HG02973 (cell line): ENCODE measurements around the gene NARS2.
A peak's percentile ranks its signal among the peaks of the same experiment; 100 is the strongest.
"Not testable (repeated sequence)": the region's sequence is repeated elsewhere in the genome, so short reads cannot be mapped to it uniquely, and the experiment has no call there.

Experiments used
- ATAC-seq: cut with Tn5 transposase; IDR thresholded peaks from one replicate; pipeline ENCODE4 v1.9.1; 2021; ENCODE audit warnings: moderate library complexity; ENCODE audit not compliant: unreplicated experiment

NARS2 gene

GRCh38 chr11:78493413-78493975 lies 81.2 kb downstream of the NARS2 start:
- no peak for ATAC-seq

DNA sequence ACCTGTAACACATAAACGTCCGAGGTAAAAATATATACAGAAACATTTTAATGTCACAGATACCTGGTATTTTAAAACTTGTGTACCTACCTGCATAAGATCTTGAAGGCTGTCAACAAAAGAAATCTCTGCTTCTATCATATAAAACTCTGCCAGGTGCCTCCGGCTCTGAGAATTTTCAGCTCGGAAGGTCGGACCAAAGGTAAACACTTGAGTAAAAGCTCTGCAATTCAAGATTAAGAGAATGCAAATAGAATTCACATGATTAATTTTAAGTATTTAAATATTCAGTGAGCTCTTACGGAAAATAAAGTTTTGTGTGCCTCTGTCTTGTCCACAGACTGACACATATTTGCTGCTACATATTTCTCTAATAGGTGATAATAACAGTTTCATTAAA lies 81.7 kb downstream of the NARS2 start:
- ATAC-seq, result no peak

DNA sequence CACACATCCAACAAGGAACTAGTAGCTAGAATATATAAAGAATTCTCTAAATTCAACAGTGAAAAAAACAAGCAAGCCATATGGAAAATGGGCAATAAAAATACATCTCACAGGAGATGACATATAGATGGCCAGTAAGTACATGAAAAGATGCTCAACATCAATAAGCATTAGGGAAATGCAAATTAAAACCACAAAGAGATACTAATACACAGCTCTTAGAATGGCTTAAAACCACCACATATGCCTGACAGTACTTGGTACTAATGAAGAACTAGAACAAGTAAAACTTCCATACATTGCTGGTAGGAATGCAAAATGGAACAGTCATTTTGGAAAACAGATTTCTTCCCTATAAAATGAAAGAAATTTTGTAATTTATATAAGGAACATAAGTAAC lies 85.5 kb downstream of the NARS2 start:
- ATAC-seq, result no peak

DNA sequence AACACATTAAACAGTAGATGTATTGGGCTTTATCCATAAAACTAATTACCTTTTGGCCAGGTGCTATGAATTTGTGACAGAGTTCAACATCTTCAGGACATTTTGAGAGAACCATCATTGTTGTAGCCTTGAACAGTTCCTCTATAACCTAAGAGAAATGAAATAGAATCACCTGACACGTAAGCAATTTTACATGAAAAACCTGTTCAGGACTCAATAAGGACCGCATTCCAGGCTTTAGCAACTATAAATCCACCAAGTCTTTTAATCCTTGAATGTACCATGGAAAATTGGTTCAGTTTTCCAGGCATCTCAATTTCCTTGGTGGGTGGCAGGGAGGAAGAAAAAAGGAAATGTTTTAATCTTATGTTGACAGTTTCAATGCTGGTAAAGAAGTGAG lies 96.1 kb downstream of the NARS2 start:
- no peak for ATAC-seq

- ATAC-seq, result no peak
Measured at GRCh38 chr11:78476066-78476465, 98.6 kb downstream of the NARS2 start.

DNA sequence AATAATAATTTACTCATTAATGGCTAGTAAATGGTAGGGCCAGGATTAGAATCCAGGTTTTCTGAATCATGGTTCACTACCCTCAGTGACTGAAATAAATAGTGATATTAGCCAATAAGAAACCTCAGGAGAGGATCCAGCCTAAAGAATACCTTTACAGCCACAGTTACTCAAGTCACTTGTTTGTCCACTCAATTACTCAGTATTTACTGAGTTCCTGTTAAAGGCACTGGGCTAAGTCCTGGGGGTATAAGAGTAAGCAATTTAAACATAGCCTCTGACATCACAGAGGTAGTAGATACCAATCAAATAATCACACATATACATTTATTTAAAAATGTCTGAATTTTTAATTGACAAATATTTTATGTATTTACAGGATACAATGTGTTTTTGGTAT lies 100.2 kb downstream of the NARS2 start:
- no peak for ATAC-seq

GRCh38 chr11:78472905-78473304 lies 101.8 kb downstream of the NARS2 start:
- ATAC-seq, result no peak

- no peak for ATAC-seq
Measured at GRCh38 chr11:78472382-78472781, 102.3 kb downstream of the NARS2 start.

GRCh38 chr11:78470861-78471442 lies 103.7 kb downstream of the NARS2 start:
- no peak for ATAC-seq

DNA sequence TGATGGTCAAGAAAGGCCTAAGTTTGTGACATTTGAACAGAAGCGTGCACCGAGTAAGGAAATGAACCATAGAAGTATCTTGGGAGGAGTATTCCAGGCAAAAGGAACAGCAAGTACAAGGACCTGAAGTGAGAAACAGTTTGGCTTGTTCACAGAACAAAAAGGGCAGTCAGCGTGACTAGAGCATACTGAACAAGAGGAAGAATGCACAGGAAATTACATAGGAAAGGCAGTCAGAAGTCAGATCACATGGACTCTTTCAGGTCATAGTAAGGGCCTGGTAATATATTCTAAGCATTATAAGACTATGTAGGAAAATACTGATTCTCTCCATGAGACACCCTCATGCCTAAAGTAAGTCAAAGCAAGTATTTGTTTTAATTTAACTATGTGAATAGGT lies 104.8 kb downstream of the NARS2 start:
- no peak for ATAC-seq

DNA sequence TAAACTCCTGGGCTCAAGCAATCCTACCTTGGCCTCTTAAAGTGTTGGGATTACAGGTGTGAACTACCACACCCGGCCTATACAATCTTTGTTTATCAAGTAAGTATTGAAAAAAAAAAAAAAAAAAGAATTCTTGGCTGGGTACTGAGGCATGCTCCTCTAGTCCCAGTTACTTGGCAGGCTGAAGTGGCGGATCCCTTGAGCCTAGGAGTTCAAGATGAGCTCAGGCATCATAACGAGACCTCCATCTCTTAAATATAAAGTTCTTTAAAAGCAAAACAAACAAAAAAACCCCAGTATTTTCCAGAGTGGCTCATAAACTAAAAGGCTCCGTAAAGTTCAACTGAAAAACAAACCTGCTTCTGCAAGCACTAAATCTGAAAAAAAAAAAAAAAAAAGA lies 106.7 kb downstream of the NARS2 start:
- ATAC-seq, result no peak

GRCh38 chr11:78467370-78467769 lies 107.3 kb downstream of the NARS2 start:
- no peak for ATAC-seq

GRCh38 chr11:78465169-78465942 lies 109.3 kb downstream of the NARS2 start:
- peak; percentile 98 for ATAC-seq

DNA sequence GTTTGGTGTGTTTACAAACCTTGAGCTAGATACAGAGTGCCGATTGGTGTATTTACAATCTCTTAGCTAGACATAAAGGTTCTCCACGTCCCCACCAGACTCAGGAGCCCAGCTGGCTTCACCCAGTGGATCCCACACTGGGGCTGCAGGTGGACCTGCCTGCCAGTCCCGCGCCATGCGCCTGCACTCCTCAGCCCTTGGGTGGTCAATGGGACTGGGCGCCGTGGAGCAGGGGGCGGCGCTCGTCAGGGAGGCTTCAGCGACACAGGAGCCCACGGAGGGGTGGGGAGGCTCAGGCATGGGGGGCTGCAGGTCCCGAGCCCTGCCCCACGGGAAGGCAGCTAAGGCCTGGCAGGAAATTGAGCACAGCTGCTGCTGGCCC lies 109.9 kb downstream of the NARS2 start:
- not testable (repeated sequence) for ATAC-seq

DNA sequence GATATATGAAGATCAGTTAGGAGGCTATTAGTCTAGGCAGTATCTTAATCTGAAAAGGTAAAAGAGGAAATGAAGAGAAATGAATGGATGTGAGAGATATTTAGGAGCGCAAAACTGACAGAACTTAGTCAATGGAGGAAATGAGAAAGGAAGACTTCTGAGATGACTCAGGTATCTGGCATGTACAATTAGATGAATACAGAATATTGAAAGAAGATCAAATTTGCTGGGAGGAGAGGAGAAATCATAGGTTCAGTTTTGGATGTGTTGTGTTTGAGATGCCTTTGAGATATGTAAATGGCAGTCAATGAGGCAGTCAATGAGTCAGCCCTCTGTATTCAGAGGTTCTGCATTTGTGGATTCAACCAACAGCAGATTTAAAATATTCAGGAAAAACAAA lies 114.2 kb downstream of the NARS2 start:
- ATAC-seq, result no peak

DNA sequence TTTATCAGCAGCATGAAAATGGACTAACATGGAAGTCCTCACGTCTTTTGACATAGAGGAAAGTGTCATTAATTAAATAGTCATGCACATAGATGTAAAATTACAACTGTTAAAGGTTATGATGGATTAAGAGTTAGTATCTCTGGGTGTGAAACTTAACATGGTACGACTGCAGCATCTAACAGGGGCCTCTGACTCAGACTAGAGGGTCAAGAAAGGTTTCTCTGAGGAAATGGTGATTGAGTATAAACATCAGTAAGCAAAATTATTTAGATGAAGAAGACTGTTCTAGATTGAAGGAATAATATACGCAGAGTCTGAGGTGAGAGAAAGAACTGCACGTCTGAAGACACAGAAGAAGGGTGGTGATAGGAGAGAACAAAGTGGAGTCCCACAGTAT lies 114.9 kb downstream of the NARS2 start:
- no peak for ATAC-seq

DNA sequence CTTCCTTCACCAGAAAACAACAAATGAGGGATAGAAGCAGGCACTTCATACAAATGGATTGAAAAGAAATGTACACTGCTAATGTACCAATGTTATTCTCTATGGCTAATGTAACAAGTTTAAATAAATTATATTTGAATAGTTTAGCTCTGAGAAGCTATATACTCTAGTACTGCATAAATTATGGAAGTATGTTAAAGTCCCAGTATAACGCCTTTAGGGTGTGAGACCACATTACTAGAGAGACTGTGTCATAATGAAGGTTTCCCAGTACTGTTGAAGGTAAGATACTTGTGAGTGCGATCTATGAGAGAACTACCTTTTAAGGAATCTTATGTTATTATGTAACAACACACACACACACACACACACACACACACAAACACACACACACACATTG lies 117.2 kb downstream of the NARS2 start:
- no peak for ATAC-seq

- no peak for ATAC-seq
Measured at GRCh38 chr11:78453140-78453935, 121.3 kb downstream of the NARS2 start.

GRCh38 chr11:78451371-78452150 lies 123.1 kb downstream of the NARS2 start:
- no peak for ATAC-seq

DNA sequence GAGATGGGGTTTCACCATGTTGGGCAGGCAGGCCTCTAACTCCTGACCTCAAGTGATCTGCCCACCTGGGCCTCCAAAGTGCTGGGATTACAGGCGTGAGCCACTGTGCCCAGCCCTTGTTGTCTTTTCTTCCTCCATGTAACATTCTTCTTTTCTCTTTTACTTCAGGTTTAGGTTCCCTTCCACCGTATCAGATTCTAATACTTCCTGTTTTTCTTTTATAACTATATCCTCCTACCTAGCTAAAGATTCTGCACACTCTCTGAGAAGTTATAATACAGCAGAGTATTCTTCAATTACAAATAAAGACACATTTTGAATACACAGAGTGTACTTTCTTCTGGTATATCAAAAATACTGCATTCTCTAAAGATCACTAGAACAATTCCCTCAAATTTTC lies 123.8 kb downstream of the NARS2 start:
- ATAC-seq, result no peak

- ATAC-seq, result no peak
Measured at GRCh38 chr11:78449866-78450265, 124.8 kb downstream of the NARS2 start.
